Activated CD8-positive, alpha-beta T cell treated with anti-CD3 and anti-CD28 coated beads, Interleukin-2, amount 10 ng/mL, durations not matched to agents 7 days and 5 days (primary cell): Measurements from ENCODE around the gene EMILIN3. TPM values are rescaled to one million over a fixed set of nuclear protein-coding genes. Genes with fewer than 3 reads are reported as not detected.
A peak's percentile ranks its signal among the peaks of the same experiment; 100 is the strongest.
"Not testable (repeated sequence)": the region's sequence is repeated elsewhere in the genome, so short reads cannot be mapped to it uniquely, and the experiment has no call there.

ENCODE experiments used
- ATAC-seq: fragments of 150-1000 bp; cut with Tn5 transposase; one replicate; pipeline ENCODE4 v1.10.0; 2021; ENCODE audit warnings: moderate library complexity
- CTCF ChIA-PET: fragments of 350-600 bp; sonication (Branson Sonifier 250); formaldehyde crosslinking; loops from one replicate; lab custom pipeline; 2021; ENCODE audit warnings: antibody characterized with exemption; lab: Charles Lee
- POLR2A ChIA-PET: fragments of 350-600 bp; sonication (Branson Sonifier 250); formaldehyde crosslinking; loops from one replicate; lab custom pipeline; 2021; ENCODE audit warnings: antibody characterized with exemption; lab: Charles Lee
- DNase-seq: peaks from one replicate; pipeline ENCODE4 v3.0.0-alpha.2; 2020
- H3K27ac Mint-ChIP-seq: one replicate; pipeline ENCODE4 v1.8.0; 2021; ENCODE audit warnings: mild to moderate bottlenecking, mixed read lengths
- H3K27me3 Mint-ChIP-seq: one replicate; pipeline ENCODE4 v1.8.0; 2021; ENCODE audit warnings: low read depth, mixed read lengths
- H3K36me3 Mint-ChIP-seq: one replicate; pipeline ENCODE4 v1.8.0; 2021; ENCODE audit warnings: low read depth, mixed read lengths
- H3K4me1 Mint-ChIP-seq: one replicate; pipeline ENCODE4 v1.8.0; 2021; ENCODE audit warnings: low read depth, mixed read lengths
- H3K4me3 Mint-ChIP-seq: one replicate; pipeline ENCODE4 v1.8.0; 2021; ENCODE audit warnings: mild to moderate bottlenecking, mixed read lengths
- H3K9me3 Mint-ChIP-seq: one replicate; pipeline ENCODE4 v1.8.0; 2022; ENCODE audit warnings: mixed read lengths; ENCODE audit not compliant: insufficient read depth
- total RNA-seq, 2 experiments: library from RNA; stranded (reverse); gene quantifications; one replicate each; pipeline ENCODE4 v1.2.3, GENCODE V29; 2021

Gene EMILIN3
- total RNA-seq, 2 experiments from 2014 or later: not detected

DNA sequence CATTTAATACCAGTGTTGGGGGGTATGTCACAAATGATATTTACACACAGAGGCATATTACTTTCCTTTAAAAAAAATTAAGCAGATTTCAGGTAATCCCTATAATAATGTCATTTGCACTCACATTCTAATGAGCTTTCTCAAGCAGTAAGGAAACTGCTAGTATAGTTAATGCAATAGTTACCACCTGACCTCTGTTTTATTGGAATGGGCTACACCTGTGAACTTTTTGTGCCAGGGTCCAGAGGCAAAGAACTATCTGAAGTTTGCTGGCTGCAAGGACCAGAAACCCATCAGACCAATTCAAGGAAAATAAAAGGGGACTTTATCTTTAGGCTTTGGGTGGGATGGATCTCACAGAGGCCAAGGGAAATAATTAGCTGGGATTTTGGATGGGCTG, 46.2 kb downstream of the EMILIN3 start:
- DNase-seq (no peak), ATAC-seq (no peak)
- Mint-ChIP-seq H3K9me3 (no peaks in the 10 kb centered on the region), H3K4me3 (no peak overlapping the region), H3K27me3 (peaks cover 6% of the 10 kb centered on the region), H3K27ac (no peak overlapping the region), H3K36me3 (no peaks in the 10 kb centered on the region), H3K4me1 (peaks cover 30% of the 10 kb centered on the region)
- POLR2A ChIA-PET: no interaction called here
- CTCF ChIA-PET: interaction anchor here (1.3 to 1.5 kb wide), 2 partner anchors 19 to 186 kb away, joined by 3 read pairs; no protein-coding TSS in a partner anchor

GRCh38 chr20:41318271-41318649, 48.4 kb downstream of the EMILIN3 start:
- DNase-seq (no peak), ATAC-seq (no peak)
- CTCF ChIA-PET: interaction anchor here (1.0 to 1.5 kb wide), 3 partner anchors 22 to 183 kb away, joined by 3 to 4 read pairs (median 4); partner anchors contain the start of gene LPIN3
- H3K36me3 Mint-ChIP-seq: no peaks in the 10 kb centered on the region
- H3K4me1 Mint-ChIP-seq: peaks cover 36% of the 10 kb centered on the region
- H3K27ac Mint-ChIP-seq: no peak overlapping the region
- peak overlapping the region; percentile 61 for H3K4me3 Mint-ChIP-seq
- H3K27me3 Mint-ChIP-seq: peaks cover 4% of the 10 kb centered on the region
- H3K9me3 Mint-ChIP-seq: no peaks in the 10 kb centered on the region
- POLR2A ChIA-PET: no interaction called here

- ATAC-seq: peak; percentile 99
- CTCF ChIA-PET: interaction anchor here (0.7 to 1.5 kb wide), 2 partner anchors 23 to 183 kb away, joined by 3 read pairs; partner anchors contain the start of gene LPIN3
- no peaks in the 10 kb centered on the region for H3K9me3 Mint-ChIP-seq
These were observed 48.9 kb downstream of the EMILIN3 start, which contains the start of gene ZHX3 for GRCh38 chr20:41317546-41318270. Gene ZHX3, minus strand, starts transcription at chr20:41317731. Its CDS starts 112,815 bp downstream, at chr20:41204916.

GRCh38 chr20:41316602-41317545, 49.7 kb downstream of the EMILIN3 start:
- ATAC-seq (peak; percentile 72), DNase-seq (peak; percentile 84)
- peak overlapping the region; percentile 83 for H3K4me3 Mint-ChIP-seq
- no peaks in the 10 kb centered on the region for H3K9me3 Mint-ChIP-seq
- peaks cover 4% of the 10 kb centered on the region for H3K27me3 Mint-ChIP-seq
- H3K36me3 Mint-ChIP-seq: no peaks in the 10 kb centered on the region
- peaks cover 36% of the 10 kb centered on the region for H3K4me1 Mint-ChIP-seq
- H3K27ac Mint-ChIP-seq: peak overlapping the region; percentile 87
- ChIA-PET CTCF (interaction anchor here (0.6 to 1.5 kb wide), 3 partner anchors 11 to 182 kb away, joined by 3 read pairs; partner anchors contain the start of gene LPIN3), POLR2A (interaction anchor here (0.5 kb wide), 1 partner anchor 151 kb away, joined by 3 read pairs; no protein-coding TSS in a partner anchor)

More at GRCh38 chr20:41317546-41318270, 48.9 kb downstream of the EMILIN3 start, which contains the start of gene ZHX3:
- Mint-ChIP-seq H3K36me3 (no peaks in the 10 kb centered on the region), H3K27me3 (peaks cover 4% of the 10 kb centered on the region), H3K4me1 (peaks cover 36% of the 10 kb centered on the region), H3K27ac (peak within 1 kb of the TSS; percentile 87), H3K4me3 (peak within 1 kb of the TSS; percentile 83)
- peak; percentile 97 for DNase-seq
- POLR2A ChIA-PET: no interaction called here

- Mint-ChIP-seq H3K4me1 (peaks cover 36% of the 10 kb centered on the region), H3K36me3 (no peaks in the 10 kb centered on the region), H3K27me3 (peaks cover 4% of the 10 kb centered on the region), H3K27ac (no peak overlapping the region), H3K4me3 (peak overlapping the region; percentile 83), H3K9me3 (no peaks in the 10 kb centered on the region)
- ChIA-PET POLR2A (no interaction called here), CTCF (interaction anchor here (0.6 kb wide), 1 partner anchor 10 kb away, joined by 3 read pairs; no protein-coding TSS in a partner anchor)
- ATAC-seq (no peak), DNase-seq (no peak)
These were observed 50.6 kb downstream of the EMILIN3 start for GRCh38 chr20:41316051-41316450.

- Mint-ChIP-seq H3K27me3 (peaks cover 3% of the 10 kb centered on the region), H3K9me3 (no peaks in the 10 kb centered on the region), H3K27ac (no peak overlapping the region), H3K36me3 (no peaks in the 10 kb centered on the region), H3K4me1 (peaks cover 33% of the 10 kb centered on the region), H3K4me3 (no peak overlapping the region)
- DNase-seq: no peak
- ChIA-PET CTCF (interaction anchor here (0.9 to 1.6 kb wide), 2 partner anchors 26 to 81 kb away, joined by 3 to 5 read pairs; partner anchors contain the start of gene LPIN3), POLR2A (no interaction called here)
- ATAC-seq: no peak
These were observed 52.2 kb downstream of the EMILIN3 start for GRCh38 chr20:41314386-41314785.

- DNase-seq, POLR2A ChIA-PET, ATAC-seq, H3K9me3 Mint-ChIP-seq, H3K27ac Mint-ChIP-seq, H3K4me3 Mint-ChIP-seq, H3K36me3 Mint-ChIP-seq, H3K27me3 Mint-ChIP-seq: not testable (repeated sequence)
- CTCF ChIA-PET: interaction anchor here (1.2 to 1.7 kb wide), 3 partner anchors 11 to 177 kb away, joined by 3 to 6 read pairs (median 3); no protein-coding TSS in a partner anchor
- peaks cover 27% of the 10 kb centered on the region for H3K4me1 Mint-ChIP-seq
These were observed 54.6 kb downstream of the EMILIN3 start for GRCh38 chr20:41312009-41312408.

Other genes starting within 250 kb of the EMILIN3 start
- gene PLCG1, start 229.3 kb downstream of the EMILIN3 start, total RNA-seq: 100 to 1,000 TPM; 395 to 406 TPM
- gene ZHX3, start 49.1 kb downstream of the EMILIN3 start, total RNA-seq: 10 to 100 TPM; 11.9 to 15.0 TPM
- under 1 TPM; 0.74 to 0.91 TPM for gene LPIN3, start 26.0 kb downstream of the EMILIN3 start, total RNA-seq